HCT116 (cell line): Measurements from ENCODE around the gene COL16A1. TPM values are rescaled to one million over a fixed set of nuclear protein-coding genes. Genes with fewer than 3 reads are reported as not detected.

Source experiments
- ATAC-seq: fragments of 200-7000 bp; cut with Tn5 transposase; 2 replicates; pipeline ENCODE4 v1.9.1; 2020; ENCODE audit warnings: mild to moderate bottlenecking, moderate library complexity
- BruUV-seq: library from RNA; stranded (reverse); fragments of 400-500 nt; replicated peaks from 2 replicates; lab custom pipeline; 2021; lab: Mats Ljungman, UMichigan
- CTCF ChIA-PET: fragments of 300-600 bp; sonication (Branson Sonifier 250); formaldehyde crosslinking; loops from one replicate; lab custom pipeline; 2021; ENCODE audit warnings: antibody characterized with exemption; lab: Charles Lee
- POLR2A ChIA-PET: fragments of 300-600, 350-600 bp; sonication (Branson Sonifier 250); formaldehyde crosslinking; loops from one replicate; lab custom pipeline; 2021; ENCODE audit warnings: antibody characterized with exemption; lab: Charles Lee
- RAD21 ChIA-PET, 2 experiments: fragments of 300-600 bp; sonication (Branson Sonifier 250); formaldehyde crosslinking; loops; one replicate each; lab custom pipeline; 2023; ENCODE audit warnings: low total read pairs in 2 of 2; ENCODE audit not compliant: uncharacterized antibody in 2 of 2, unreplicated experiment in 2 of 2, low non-redundant PET in 1 of 2; lab: Charles Lee
- DNase-seq: peaks from one replicate; pipeline ENCODE4 v3.0.0-alpha.2; 2010; ENCODE audit warnings: low read depth, low spot score
- H2AFZ ChIP-seq: fragments of 200-600 bp; shearing (Covaris generic), sonication (generic); 2 replicates; pipeline ENCODE4 v1.6.1; 2017; ENCODE audit warnings: low read depth, mixed run types, mixed read lengths, antibody characterized with exemption, low read length; ENCODE audit not compliant: poor library complexity, severe bottlenecking
- H3K27ac ChIP-seq: 2 replicates; pipeline ENCODE4 v1.5.1; 2012; ENCODE audit warnings: low read depth, low read length
- H3K27me3 ChIP-seq: fragments of 200-600 bp; sonication (generic); 2 replicates; pipeline ENCODE4 v1.6.1; 2016; ENCODE audit warnings: mixed run types, low read length, mixed read lengths; ENCODE audit not compliant: insufficient read depth
- H3K36me3 ChIP-seq, 2 experiments: fragments of 200-500 bp in 1 of 2; fragments of 200-600 bp in 1 of 2; sonication (Bioruptor generic) in 1 of 2; sonication (generic) in 1 of 2; 2 replicates each; pipeline versions ENCODE4 v1.5.1 to v1.6.1; 2014 to 2016; ENCODE audit warnings: low read length in 2 of 2, inconsistent platforms in 1 of 2, mixed read lengths in 1 of 2, mixed run types in 1 of 2; ENCODE audit not compliant: insufficient read depth in 2 of 2, control insufficient read depth in 1 of 2
- H3K4me1 ChIP-seq, 2 experiments: fragments of 200-600 bp in 1 of 2; sonication (generic) in 1 of 2; 2 replicates each; pipeline versions ENCODE4 v1.5.1 to v1.6.1; 2012 to 2017; ENCODE audit warnings: low read length in 2 of 2, inconsistent platforms in 1 of 2, mild to moderate bottlenecking in 1 of 2, mixed read lengths in 1 of 2, mixed run types in 1 of 2, moderate library complexity in 1 of 2; ENCODE audit not compliant: insufficient read depth in 2 of 2, control insufficient read depth in 1 of 2
- H3K4me2 ChIP-seq: fragments of 200-600 bp; sonication (generic); 2 replicates; pipeline ENCODE4 v1.6.1; 2017; ENCODE audit warnings: mixed run types, low read length, mixed read lengths
- H3K4me3 ChIP-seq, 2 experiments: fragments of 200-600 bp in 1 of 2; sonication (generic) in 1 of 2; replicated peaks in 1 of 2; 2 replicates each; pipeline ENCODE4 v1.5.1; 2011 to 2016; ENCODE audit warnings: low read length in 2 of 2, control low read depth in 1 of 2, low read depth in 1 of 2, mild to moderate bottlenecking in 1 of 2, mixed read lengths in 1 of 2, mixed run types in 1 of 2
- H3K79me2 ChIP-seq: fragments of 200-600 bp; sonication (generic); 2 replicates; pipeline ENCODE4 v1.6.1; 2017; ENCODE audit warnings: mild to moderate bottlenecking, mixed run types, low read length, moderate library complexity, mixed read lengths; ENCODE audit not compliant: insufficient read depth
- H3K9ac ChIP-seq: fragments of 200-600 bp; sonication (generic); 2 replicates; pipeline ENCODE4 v1.6.1; 2016; ENCODE audit warnings: low read length, mixed read lengths
- H3K9me2 ChIP-seq: fragments of 200-600 bp; sonication (generic), shearing (Covaris generic); 2 replicates; pipeline ENCODE4 v1.6.1; 2017; ENCODE audit warnings: mixed run types, mild to moderate bottlenecking, moderate library complexity; ENCODE audit not compliant: insufficient read depth
- H3K9me3 ChIP-seq, 2 experiments: fragments of 200-500 bp in 1 of 2; fragments of 200-600 bp in 1 of 2; sonication (Bioruptor generic) in 1 of 2; sonication (generic) in 1 of 2; 2 replicates each; pipeline ENCODE4 v1.6.1; 2014 to 2017; ENCODE audit warnings: low read length in 2 of 2, mixed read lengths in 2 of 2, inconsistent platforms in 1 of 2, low read depth in 1 of 2, mild to moderate bottlenecking in 1 of 2, mixed run types in 1 of 2, moderate library complexity in 1 of 2; ENCODE audit not compliant: control insufficient read depth in 1 of 2, insufficient read depth in 1 of 2
- H4K20me1 ChIP-seq: fragments of 200-600 bp; sonication (generic), shearing (Covaris generic); 2 replicates; pipeline ENCODE4 v1.6.1; 2017; ENCODE audit warnings: mixed run types, mild to moderate bottlenecking, moderate library complexity; ENCODE audit not compliant: insufficient read depth
- ATF3 ChIP-seq: IDR thresholded peaks from 2 replicates; pipeline ENCODE4 v1.6.1; 2012
- CTCF ChIP-seq, 3 experiments: fragments of 200-600 bp in 1 of 3; sonication (generic) in 1 of 3; IDR thresholded peaks in 2 of 3; conservative IDR thresholded peaks in 1 of 3; 2 replicates each; pipeline ENCODE4 v1.5.1; 2012 to 2017; ENCODE audit warnings: low read depth in 2 of 3, low read length in 2 of 3, antibody characterized with exemption in 1 of 3, borderline replicate concordance in 1 of 3, control low read depth in 1 of 3, mild to moderate bottlenecking in 1 of 3, mixed read lengths in 1 of 3, mixed run types in 1 of 3, moderate library complexity in 1 of 3; ENCODE audit not compliant: insufficient read depth in 1 of 3
- EGR1 ChIP-seq: IDR thresholded peaks from 2 replicates; pipeline ENCODE4 v1.6.1; 2012; ENCODE audit warnings: low read depth
- POLR2A ChIP-seq: IDR thresholded peaks from 2 replicates; pipeline ENCODE4 v1.7.0; 2011; ENCODE audit warnings: borderline replicate concordance; ENCODE audit not compliant: insufficient read depth, insufficient read length; ENCODE audit errors: extremely low read depth
- POLR2AphosphoS5 ChIP-seq: IDR thresholded peaks from 2 replicates; pipeline ENCODE4 v1.6.1; 2011; ENCODE audit warnings: mild to moderate bottlenecking, low read depth, low read length, moderate library complexity
- RAD21 ChIP-seq: IDR thresholded peaks from 2 replicates; pipeline ENCODE4 v1.6.1; 2012; ENCODE audit warnings: low read depth, mild to moderate bottlenecking
- ZBTB33 ChIP-seq: IDR thresholded peaks from 2 replicates; pipeline ENCODE4 v1.6.1; 2011; ENCODE audit warnings: mild to moderate bottlenecking, low read length, moderate library complexity; ENCODE audit not compliant: insufficient replicate concordance; ENCODE audit errors: extremely low read depth
- ZFX ChIP-seq: fragments of 450-650 bp; IDR thresholded peaks from 2 replicates; pipeline ENCODE4 v1.6.1; 2017
- intact Hi-C: fragments of 100-400 bp; cut with micrococcal nuclease; formaldehyde crosslinking; loops from 2 replicates; pipeline ENCODE4 v1.10.0; 2022
- total RNA-seq: library from RNA; stranded (reverse); gene quantifications from one replicate; pipeline ENCODE4 v1.2.1, GENCODE V29; 2021; ENCODE audit not compliant: unreplicated experiment
- TF ChIP-seq, protein P1 (sequence below): IDR thresholded peaks from 2 replicates; pipeline ENCODE4 v1.6.1; 2012; ENCODE audit warnings: low read depth

Gene COL16A1
- total RNA-seq, 1 experiment from 2014 or later, result 2.2 TPM

GRCh38 chr1:31618916-31619846 is 84.6 kb downstream of the COL16A1 start:
- Histone ChIP-seq H3K4me1 (no peaks in the 10 kb centered on the region), H3K36me3 (no peaks in the 10 kb centered on the region), H3K9me3 (no peaks in the 10 kb centered on the region), H3K9me2 (no peaks in the 10 kb centered on the region), H3K9ac (no peak overlapping the region), H4K20me1 (no peaks in the 10 kb centered on the region), H3K4me2 (no peak overlapping the region), H3K27ac (no peak overlapping the region), H3K4me3 (no peak overlapping the region), H2AFZ (no peak overlapping the region), H3K27me3 (no peaks in the 10 kb centered on the region), H3K79me2 (no peaks in the 10 kb centered on the region)
- DNase-seq, result no peak
- TF ChIP-seq CTCF (IDR thresholded peaks at IDR 0.05 in 2 of 3, conservative IDR thresholded peaks at IDR 0.05 in 1 of 3; ENCODE audit: borderline replicate concordance in 1 of 3, insufficient read depth in 1 of 3, low read depth in 2 of 3, low read length in 2 of 3) (no peak), RAD21 (no peak), POLR2A (no peak), ZFX (no peak), ATF3 (no peak), EGR1 (no peak), ZBTB33 (no peak), POLR2AphosphoS5 (no peak)
- TF ChIP-seq, protein P1, sequence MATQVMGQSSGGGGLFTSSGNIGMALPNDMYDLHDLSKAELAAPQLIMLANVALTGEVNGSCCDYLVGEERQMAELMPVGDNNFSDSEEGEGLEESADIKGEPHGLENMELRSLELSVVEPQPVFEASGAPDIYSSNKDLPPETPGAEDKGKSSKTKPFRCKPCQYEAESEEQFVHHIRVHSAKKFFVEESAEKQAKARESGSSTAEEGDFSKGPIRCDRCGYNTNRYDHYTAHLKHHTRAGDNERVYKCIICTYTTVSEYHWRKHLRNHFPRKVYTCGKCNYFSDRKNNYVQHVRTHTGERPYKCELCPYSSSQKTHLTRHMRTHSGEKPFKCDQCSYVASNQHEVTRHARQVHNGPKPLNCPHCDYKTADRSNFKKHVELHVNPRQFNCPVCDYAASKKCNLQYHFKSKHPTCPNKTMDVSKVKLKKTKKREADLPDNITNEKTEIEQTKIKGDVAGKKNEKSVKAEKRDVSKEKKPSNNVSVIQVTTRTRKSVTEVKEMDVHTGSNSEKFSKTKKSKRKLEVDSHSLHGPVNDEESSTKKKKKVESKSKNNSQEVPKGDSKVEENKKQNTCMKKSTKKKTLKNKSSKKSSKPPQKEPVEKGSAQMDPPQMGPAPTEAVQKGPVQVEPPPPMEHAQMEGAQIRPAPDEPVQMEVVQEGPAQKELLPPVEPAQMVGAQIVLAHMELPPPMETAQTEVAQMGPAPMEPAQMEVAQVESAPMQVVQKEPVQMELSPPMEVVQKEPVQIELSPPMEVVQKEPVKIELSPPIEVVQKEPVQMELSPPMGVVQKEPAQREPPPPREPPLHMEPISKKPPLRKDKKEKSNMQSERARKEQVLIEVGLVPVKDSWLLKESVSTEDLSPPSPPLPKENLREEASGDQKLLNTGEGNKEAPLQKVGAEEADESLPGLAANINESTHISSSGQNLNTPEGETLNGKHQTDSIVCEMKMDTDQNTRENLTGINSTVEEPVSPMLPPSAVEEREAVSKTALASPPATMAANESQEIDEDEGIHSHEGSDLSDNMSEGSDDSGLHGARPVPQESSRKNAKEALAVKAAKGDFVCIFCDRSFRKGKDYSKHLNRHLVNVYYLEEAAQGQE, result no peak
- ATAC-seq, result no peak
- CTCF ChIA-PET, result interaction anchor here (0.9 to 1.3 kb wide), 2 partner anchors 10 to 28 kb away, joined by 3 to 4 read pairs; no protein-coding TSS in a partner anchor
- POLR2A ChIA-PET, result no interaction called here
- intact Hi-C loops, result no loop called here
- no TSS peak for BruUV-seq
- RAD21 ChIA-PET, result no interaction called here
